Kidney epithelial cell (primary cell): Measurements from ENCODE around the gene RASGRF1. TPM values are rescaled to one million over a fixed set of nuclear protein-coding genes. Genes with fewer than 3 reads are reported as not detected.

Source experiments
- DNase-seq: peaks from one replicate; pipeline ENCODE4 v3.0.0-alpha.2; 2010; ENCODE audit warnings: low read depth
- H3K27me3 ChIP-seq: 2 replicates; pipeline ENCODE4 v1.6.0; 2011; ENCODE audit warnings: low read length; ENCODE audit not compliant: control insufficient read depth, insufficient read depth
- H3K36me3 ChIP-seq: 2 replicates; pipeline ENCODE4 v1.5.1; 2011; ENCODE audit warnings: low read length; ENCODE audit not compliant: control insufficient read depth, insufficient read depth
- H3K4me3 ChIP-seq: 2 replicates; pipeline ENCODE4 v1.5.1; 2011; ENCODE audit warnings: low read depth, mild to moderate bottlenecking, control low read depth, low read length
- total RNA-seq: library from RNA; depleted of rRNA; stranded (reverse); fragments of >200 nt; gene quantifications from 2 replicates; pipeline ENCODE4 v1.2.3, GENCODE V29; 2015
- TF ChIP-seq, protein P1 (sequence below): IDR thresholded peaks from 2 replicates; pipeline ENCODE4 v1.5.1; 2011; ENCODE audit warnings: mild to moderate bottlenecking, moderate library complexity, low read length, control low read depth, inconsistent platforms; ENCODE audit not compliant: insufficient read depth, poor library complexity, severe bottlenecking

Gene RASGRF1
- total RNA-seq, 1 donor from 2014 or later, result 1.4 TPM

DNA sequence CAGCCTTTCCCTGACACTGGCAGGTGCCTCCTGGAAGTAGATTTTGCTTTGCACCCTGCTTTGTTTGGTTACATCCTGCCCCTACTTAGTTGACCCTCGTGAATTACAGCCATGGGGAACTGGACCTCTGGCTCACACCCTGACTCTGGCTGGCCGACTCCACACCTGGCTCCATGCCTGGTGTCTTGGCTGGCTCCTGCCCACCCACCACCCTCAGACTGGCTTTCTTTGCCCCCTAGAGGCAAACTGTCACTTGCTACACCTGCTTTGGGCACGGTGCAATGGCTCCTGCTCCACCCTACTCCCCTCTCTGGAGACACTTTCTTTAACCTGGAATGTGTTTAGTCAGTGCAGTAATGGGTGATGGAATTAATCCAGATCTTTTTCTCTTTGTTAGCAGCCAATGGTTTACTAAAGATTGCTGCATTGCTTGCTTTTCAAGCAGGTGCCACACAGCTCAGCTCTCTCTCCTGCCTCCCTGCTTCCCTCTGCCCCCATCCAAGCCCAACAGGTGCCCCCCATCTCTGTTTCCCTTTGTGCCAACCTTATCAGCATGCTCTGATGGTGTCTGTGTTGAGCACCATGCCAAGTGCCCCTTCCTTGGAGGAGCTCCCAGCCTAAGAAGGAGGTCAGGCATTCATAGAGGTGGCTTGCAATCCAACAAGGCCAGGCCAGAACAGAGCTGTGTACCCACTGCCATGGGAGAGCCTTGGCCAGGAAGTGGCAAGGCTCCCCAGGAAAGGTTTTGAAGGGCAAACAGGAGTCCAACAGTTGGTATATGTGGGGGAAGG, 38.4 kb downstream of the RASGRF1 start:
- Histone ChIP-seq H3K4me3 (no peak overlapping the region), H3K36me3 (no peaks in the 10 kb centered on the region), H3K27me3 (peaks cover 4% of the 10 kb centered on the region)
- TF ChIP-seq, protein P1, sequence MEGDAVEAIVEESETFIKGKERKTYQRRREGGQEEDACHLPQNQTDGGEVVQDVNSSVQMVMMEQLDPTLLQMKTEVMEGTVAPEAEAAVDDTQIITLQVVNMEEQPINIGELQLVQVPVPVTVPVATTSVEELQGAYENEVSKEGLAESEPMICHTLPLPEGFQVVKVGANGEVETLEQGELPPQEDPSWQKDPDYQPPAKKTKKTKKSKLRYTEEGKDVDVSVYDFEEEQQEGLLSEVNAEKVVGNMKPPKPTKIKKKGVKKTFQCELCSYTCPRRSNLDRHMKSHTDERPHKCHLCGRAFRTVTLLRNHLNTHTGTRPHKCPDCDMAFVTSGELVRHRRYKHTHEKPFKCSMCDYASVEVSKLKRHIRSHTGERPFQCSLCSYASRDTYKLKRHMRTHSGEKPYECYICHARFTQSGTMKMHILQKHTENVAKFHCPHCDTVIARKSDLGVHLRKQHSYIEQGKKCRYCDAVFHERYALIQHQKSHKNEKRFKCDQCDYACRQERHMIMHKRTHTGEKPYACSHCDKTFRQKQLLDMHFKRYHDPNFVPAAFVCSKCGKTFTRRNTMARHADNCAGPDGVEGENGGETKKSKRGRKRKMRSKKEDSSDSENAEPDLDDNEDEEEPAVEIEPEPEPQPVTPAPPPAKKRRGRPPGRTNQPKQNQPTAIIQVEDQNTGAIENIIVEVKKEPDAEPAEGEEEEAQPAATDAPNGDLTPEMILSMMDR, result no peak
- no peak for DNase-seq

DNA sequence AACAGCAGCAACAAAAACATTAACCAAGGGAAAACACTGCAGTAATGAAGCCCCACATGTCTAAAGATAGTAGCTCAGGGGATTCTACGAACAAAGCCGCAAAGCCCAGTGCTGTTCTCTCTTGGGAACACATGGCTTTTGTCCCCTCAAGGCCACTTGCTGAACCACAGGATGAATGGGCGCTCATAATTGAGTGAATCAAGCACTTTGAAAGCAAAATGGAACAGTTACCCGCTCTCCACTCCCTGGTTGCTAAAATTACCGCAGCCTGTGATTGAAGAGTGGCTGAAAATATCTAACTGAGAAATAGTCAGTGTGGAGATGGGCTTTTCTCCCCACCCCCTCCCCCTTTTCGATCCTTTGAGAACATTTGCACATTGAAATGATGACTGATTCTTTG, 39.6 kb downstream of the RASGRF1 start:
- Histone ChIP-seq H3K36me3 (no peaks in the 10 kb centered on the region), H3K27me3 (peaks cover 2% of the 10 kb centered on the region), H3K4me3 (no peak overlapping the region)
- no peak for DNase-seq
- TF ChIP-seq, protein P1, result no peak

DNA sequence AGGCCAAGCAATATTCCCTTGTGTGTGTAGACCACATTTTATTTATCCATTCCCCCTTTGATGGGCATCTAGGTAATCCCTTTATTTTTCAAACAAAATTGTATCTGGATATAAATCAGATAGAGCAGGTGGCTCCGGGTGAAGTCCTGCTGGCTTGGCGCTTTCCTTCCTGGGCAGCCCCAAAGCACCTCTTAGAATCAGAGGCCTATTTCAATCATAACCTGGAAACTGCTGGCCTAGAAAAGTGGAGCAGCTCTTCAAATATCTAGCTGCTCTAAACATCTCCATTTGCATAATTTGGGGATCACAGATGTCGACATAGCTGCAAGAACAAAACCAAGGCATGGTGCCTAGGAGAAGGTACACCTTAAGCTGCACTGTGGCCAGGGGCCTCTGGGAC, 40.2 kb downstream of the RASGRF1 start:
- Histone ChIP-seq H3K27me3 (peaks cover 2% of the 10 kb centered on the region), H3K4me3 (no peak overlapping the region), H3K36me3 (no peaks in the 10 kb centered on the region)
- no peak for DNase-seq
- TF ChIP-seq, protein P1, result no peak

DNA sequence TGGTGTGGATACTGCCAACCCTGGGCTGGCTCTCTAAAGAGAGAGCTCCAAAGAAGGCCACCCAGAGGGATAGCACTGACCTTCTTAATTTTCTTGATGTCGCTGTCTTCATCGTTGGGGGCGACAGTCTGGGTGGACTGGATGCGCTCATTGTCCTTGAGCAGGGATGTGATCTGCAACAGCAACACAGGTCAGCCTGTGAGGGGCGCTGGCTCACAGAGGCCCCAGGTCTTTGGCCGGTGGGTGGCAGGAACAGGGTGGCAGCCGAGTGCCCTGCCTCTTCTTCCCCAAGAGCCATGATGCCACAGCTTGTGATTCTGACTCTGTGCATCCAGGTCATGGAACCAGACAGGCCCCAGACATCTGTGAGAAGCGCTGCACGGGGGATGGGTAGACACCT, 41.2 kb downstream of the RASGRF1 start:
- no peak for DNase-seq
- Histone ChIP-seq H3K4me3 (no peak overlapping the region), H3K27me3 (peaks cover 2% of the 10 kb centered on the region), H3K36me3 (no peaks in the 10 kb centered on the region)
- TF ChIP-seq, protein P1, result no peak

DNA sequence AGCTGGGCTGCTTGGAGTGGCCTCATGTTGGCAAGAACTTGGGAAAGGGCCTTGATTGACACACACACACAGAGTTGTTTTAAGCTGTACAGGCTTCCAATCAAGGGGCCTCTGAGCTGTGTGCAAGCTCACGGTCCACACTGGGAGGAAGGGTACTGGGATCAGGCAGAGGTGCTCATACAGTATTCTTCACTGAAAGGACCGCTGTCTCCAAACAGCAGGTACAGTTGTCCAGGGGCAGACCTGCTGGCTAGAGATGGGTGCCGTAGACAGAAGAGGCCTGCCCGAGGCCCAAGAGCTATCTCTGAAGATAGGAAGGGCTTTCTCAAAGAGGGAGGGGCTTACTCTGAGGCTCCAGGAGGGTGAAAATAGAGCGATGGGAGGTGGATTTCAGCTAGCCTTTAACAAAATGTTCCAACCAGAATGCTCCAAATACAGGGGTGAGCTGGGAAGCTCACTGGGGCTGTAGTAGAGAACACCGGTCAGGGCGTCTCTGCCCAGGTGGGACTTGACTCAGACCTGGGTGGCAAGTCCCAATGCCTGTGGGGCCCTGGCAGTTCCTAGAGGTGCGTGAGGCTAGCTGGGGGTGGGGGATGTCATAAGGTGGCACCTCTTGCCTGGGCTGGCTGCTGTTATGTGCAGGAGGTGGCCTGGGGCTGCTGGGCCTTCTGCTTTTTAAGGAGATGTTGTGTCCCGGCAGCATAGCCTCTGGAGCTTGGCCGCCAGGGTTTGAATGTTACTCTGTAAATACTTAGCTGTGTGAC, 42.7 kb downstream of the RASGRF1 start:
- H3K4me3 ChIP-seq, result no peak overlapping the region
- no peak for DNase-seq
- peaks cover 5% of the 10 kb centered on the region for H3K27me3 ChIP-seq
- TF ChIP-seq, protein P1, result no peak
- H3K36me3 ChIP-seq, result no peaks in the 10 kb centered on the region
